ENCODE results near the gene IQCK.

DNA sequence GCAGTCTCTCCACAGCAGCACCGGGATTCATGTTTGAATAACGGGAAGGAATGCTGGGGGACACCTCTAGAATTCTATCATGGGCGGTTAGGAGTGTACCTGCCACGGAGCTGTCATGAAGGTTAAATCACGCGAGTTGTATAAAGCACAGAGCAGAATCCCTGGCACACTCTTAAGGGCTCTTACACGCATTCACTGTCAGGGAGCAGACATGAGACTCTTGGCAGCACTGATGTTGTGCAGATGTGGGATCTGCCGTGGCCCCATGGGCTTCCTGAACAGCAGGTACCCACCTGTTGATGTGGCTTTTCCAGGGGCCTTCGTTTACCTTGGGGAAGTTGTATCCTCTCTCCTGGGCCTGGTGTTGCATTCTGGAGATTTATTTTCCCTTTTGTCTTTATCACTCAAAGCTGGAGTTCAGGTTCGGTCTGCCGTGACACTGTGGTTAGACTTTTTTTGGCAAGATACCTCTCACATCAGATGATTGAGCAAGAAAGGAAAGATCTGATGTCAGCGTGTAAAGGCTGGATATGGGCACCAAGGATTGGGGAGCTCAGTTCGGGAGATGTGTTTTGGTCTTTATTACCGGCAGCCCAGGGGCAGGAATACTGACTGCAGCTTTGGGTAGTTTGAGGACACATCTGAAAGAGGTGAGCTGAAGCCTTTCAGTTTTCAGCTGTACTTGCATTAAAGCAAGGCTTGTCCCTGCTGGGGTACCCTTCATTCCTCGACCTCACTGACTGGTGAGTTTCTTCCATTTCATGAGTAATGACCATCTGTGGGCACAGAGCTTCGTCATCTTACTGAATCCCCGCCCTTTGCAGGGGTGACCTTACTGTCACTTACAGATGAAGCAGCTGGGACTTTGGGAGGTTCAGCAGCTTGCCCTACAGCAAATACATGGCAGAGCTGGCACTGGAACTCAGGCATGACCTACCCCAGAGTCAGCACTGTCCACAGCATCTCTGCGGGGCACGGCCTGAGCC lies 19.3 kb upstream of the IQCK start:
- TF ChIP-seq, protein P1, sequence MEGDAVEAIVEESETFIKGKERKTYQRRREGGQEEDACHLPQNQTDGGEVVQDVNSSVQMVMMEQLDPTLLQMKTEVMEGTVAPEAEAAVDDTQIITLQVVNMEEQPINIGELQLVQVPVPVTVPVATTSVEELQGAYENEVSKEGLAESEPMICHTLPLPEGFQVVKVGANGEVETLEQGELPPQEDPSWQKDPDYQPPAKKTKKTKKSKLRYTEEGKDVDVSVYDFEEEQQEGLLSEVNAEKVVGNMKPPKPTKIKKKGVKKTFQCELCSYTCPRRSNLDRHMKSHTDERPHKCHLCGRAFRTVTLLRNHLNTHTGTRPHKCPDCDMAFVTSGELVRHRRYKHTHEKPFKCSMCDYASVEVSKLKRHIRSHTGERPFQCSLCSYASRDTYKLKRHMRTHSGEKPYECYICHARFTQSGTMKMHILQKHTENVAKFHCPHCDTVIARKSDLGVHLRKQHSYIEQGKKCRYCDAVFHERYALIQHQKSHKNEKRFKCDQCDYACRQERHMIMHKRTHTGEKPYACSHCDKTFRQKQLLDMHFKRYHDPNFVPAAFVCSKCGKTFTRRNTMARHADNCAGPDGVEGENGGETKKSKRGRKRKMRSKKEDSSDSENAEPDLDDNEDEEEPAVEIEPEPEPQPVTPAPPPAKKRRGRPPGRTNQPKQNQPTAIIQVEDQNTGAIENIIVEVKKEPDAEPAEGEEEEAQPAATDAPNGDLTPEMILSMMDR (IDR thresholded peaks at IDR 0.05; ENCODE audit: extremely low read depth in 1 of 2, insufficient read depth in 1 of 2, low read depth in 1 of 2, low read length in 2 of 2), result no peak
- TF ChIP-seq POLR2A (IDR thresholded peaks at IDR 0.05; ENCODE audit: low read depth, low read length) (no peak), POLR2AphosphoS5 (IDR thresholded peaks at IDR 0.05; ENCODE audit: insufficient read depth, low read depth, low read length) (no peak), EZH2 (IDR thresholded peaks at IDR 0.05; ENCODE audit: borderline replicate concordance, low read depth, low read length, severe bottlenecking) (no peak)
- TF ChIP-seq, protein P2, sequence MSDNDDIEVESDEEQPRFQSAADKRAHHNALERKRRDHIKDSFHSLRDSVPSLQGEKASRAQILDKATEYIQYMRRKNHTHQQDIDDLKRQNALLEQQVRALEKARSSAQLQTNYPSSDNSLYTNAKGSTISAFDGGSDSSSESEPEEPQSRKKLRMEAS (IDR thresholded peaks at IDR 0.05; ENCODE audit: insufficient read depth, insufficient read length), result no peak

Data from endothelial cell of umbilical vein (primary cell).